Smooth muscle cell of the umbilical artery (primary cell): Measurements from ENCODE around the gene ZNF599. TPM values are rescaled to one million over a fixed set of nuclear protein-coding genes. Genes with fewer than 3 reads are reported as not detected.

Experiments used
- total RNA-seq: library from RNA; depleted of rRNA; stranded (reverse); fragments of >200 nt; gene quantifications from 2 replicates; pipeline ENCODE4 v1.2.3, GENCODE V29; 2014

ZNF599 gene
- total RNA-seq = 5.1 and 7.7 TPM in 2 replicates

GRCh38 chr19:34772697-34773554 lies at the start of gene ZNF599:
ZNF599 (minus strand) TSS chr19:34773215; CDS start chr19:34772841, 374 bp downstream.

GRCh38 chr19:34733746-34734536 lies 39.1 kb downstream of the ZNF599 start, which contains the start of gene ZNF181:
ZNF181 (plus strand) TSS chr19:34734243; CDS start chr19:34735038, 795 bp downstream.

Other genes with a start within 250 kb of the ZNF599 start
- gene SCGB2B2, start 96.1 kb downstream of the ZNF599 start, total RNA-seq = 0.05 TPM in 1 of 2 replicates, not detected in the other
- gene ZNF302, start 95.5 kb downstream of the ZNF599 start, total RNA-seq = 13.4 and 17.2 TPM in 2 replicates
- gene ZNF181, start 39.0 kb downstream of the ZNF599 start, total RNA-seq = 10.1 and 24.9 TPM in 2 replicates
- gene ZNF30, start 153.7 kb upstream of the ZNF599 start, total RNA-seq = 3.1 and 3.9 TPM in 2 replicates
- 5.1 and 6.5 TPM in 2 replicates for gene ZNF792, start 191.0 kb upstream of the ZNF599 start, total RNA-seq
- gene GRAMD1A, start 227.1 kb upstream of the ZNF599 start, total RNA-seq = 27.0 and 43.5 TPM in 2 replicates